ENCODE measurements around the gene LRIT1.

The LRIT1 gene

DNA sequence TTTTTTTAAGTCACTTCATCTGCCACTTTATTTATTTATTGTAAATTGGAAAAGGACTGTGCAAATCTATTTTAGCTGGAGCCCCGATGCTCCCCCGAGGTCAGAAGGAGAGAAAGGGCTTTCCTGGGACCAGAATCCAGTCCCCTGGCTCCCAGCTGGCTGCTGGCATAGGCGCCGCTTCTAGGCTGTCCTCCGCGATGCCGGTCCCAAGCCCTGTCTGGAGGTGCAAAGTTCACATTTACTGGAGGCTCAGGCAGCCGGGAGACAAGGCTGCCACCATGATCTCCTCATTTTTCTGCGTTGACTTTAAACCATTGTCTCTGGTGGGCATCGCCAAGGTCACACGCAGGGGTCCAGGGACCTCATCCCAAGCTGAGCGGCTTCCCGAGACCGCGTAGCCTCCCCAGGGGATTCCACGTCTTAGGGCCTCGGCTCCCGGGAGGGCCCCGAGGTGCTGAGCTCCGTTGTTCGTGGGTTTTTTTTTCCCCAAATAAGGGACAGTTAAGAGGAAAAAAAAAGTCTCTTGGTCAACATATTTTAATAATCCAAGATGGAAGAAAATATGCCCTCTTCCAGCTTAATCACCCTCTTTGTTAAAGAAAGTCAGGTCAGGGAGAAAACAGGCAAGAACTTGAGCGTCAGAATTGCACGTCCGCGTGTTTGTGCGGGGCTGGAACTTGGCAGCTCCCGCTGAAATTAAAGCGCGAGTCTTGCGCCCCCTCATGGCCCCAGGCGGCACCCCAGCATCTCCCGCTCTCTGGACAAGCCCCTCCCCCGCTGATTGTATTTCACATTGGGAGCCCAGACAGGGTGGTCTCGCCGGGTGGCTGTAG is 15.4 kb upstream of the LRIT1 start:
- in situ Hi-C loops (cut with MboI; ENCODE audit: low sequenced_read_pairs): no loop called here

GRCh38 chr10:84254552-84255478 is 13.5 kb upstream of the LRIT1 start:
- in situ Hi-C loops (cut with MboI; ENCODE audit: low sequenced_read_pairs): no loop called here

DNA sequence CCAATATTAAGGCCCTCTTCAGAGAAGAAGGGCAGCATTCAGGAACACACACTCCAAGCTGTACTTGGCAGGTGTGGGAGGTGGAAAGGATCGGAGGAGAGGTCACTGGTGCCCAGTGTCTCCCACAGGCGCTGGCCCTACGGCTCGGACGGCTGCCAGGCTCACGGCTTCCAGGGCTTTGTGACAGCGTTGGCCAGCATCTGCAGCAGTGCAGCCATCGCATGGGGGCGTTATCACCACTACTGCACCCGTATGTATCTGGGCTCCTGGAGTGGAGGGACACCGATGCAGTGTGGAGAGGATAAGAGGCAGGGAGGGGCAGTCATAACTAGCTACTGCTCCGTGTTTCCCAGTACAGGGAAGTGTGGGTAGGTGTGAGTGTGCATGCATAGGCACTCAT is 7.4 kb upstream of the LRIT1 start:
- in situ Hi-C loops (cut with MboI; ENCODE audit: low sequenced_read_pairs): no loop called here

DNA sequence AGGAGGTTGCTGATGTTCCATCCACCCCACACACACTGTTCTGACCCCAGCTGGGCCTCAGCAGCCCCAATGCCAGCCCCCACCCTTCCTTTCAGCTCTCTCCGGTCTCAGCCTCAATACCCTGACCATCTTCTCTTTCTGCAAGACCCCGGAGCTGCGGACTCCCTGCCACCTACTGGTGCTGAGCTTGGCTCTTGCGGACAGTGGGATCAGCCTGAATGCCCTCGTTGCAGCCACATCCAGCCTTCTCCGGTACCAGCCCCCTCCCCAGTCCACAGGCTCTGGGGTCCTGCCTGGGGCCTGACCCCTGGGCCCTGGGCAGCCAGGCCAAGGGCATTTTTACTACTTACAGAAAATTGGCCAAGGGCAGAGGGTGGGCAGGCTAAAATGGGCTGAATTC is 6.2 kb upstream of the LRIT1 start:
- in situ Hi-C loops (cut with MboI; ENCODE audit: low sequenced_read_pairs): no loop called here

GRCh38 chr10:84244651-84245270 is 3.4 kb upstream of the LRIT1 start, which contains the start of gene RGR:
RGR (plus strand) TSS chr10:84245053; CDS start chr10:84245091, 38 bp downstream.
- in situ Hi-C loops (cut with MboI; ENCODE audit: low sequenced_read_pairs): no loop called here

GRCh38 chr10:84243759-84244158 is 2.4 kb upstream of the LRIT1 start:
- in situ Hi-C loops (cut with MboI; ENCODE audit: low sequenced_read_pairs): no loop called here

GRCh38 chr10:84238909-84239308 is 2.4 kb downstream of the LRIT1 start:
- in situ Hi-C loops (cut with MboI; ENCODE audit: low sequenced_read_pairs): no loop called here

GRCh38 chr10:84237199-84238051 is 3.9 kb downstream of the LRIT1 start:
- in situ Hi-C loops (cut with MboI; ENCODE audit: low sequenced_read_pairs): no loop called here

DNA sequence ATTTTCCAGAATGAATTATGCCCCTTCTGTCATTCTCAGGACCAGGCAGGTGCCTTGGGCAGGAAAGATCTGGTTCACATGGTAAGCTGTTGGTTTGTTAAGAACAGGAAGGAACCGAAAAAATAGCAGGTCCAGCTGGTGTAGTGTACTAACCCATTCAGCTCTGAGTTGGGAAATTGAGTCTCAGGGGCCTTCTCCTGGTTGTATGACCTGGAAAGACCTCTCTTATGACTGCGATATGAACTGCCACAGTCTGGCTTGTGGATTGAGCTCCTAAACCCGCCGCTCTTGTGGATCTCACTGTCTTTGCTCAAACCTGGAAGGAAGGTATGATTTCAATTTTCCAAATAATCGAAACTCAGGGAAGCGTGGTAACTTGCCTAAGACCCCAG is 4.5 kb downstream of the LRIT1 start:
- in situ Hi-C loops (cut with MboI; ENCODE audit: low sequenced_read_pairs): no loop called here

DNA sequence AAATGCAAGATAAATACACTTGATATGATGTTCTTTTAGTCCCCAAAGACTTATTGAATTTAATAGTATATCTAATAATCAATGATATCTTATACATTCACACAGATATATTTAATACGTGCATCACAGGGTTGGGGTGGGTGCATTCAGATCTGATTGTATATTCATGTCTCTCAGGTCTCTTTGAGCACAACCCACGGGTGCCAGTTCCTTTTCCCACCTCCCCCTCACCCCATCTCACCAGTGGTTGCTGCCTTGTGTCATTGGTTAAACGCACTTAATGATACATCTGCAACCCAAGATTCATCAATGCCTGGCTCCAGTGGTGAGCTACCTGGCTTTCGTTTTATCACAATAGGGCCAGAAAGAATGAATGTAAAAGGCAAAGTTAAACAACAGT is 6.2 kb downstream of the LRIT1 start:
- in situ Hi-C loops (cut with MboI; ENCODE audit: low sequenced_read_pairs): no loop called here

DNA sequence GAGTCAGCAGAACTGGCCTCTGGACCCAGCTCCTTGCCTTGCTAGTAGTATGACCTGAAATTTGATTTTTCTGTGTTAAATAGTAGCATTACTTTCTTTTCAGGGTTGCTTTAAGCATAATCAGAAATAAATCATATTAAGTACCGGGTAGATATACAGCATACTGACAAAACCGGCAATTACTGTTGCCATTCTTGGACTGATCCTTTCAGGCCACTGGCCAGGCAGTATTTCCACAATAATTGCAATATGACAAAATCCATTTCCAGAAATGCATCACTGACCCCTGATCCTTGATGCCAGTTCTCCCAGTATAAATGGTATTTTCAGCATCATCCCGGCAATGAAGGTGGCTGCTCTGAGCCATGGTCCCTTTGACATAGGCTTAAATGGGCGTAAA is 6.9 kb downstream of the LRIT1 start:
- in situ Hi-C loops (cut with MboI; ENCODE audit: low sequenced_read_pairs): no loop called here

DNA sequence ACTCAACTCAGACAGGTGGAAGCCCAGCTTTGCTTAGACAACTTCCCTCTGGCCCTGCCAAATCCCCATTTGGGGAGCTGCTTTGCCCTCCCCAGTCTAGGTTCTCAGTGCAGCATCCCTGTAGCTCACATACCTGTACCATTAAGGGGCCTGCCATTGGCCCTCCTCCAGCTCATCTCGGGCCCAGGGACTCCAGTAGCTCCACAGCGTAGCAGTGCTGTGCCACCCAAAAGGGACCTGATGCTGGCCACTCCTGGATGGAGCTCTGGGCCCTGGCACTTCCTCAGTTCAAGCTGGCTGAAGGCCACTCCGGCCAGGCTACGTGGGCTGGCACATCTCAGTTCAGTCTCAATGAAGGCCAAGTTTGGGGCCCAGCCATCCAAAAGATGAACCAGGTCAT is 7.4 kb downstream of the LRIT1 start:
- in situ Hi-C loops (cut with MboI; ENCODE audit: low sequenced_read_pairs): no loop called here

GRCh38 chr10:84232376-84232775 is 9.0 kb downstream of the LRIT1 start:
- in situ Hi-C loops (cut with MboI; ENCODE audit: low sequenced_read_pairs): no loop called here

- in situ Hi-C loops (cut with MboI; ENCODE audit: low sequenced_read_pairs): no loop called here
Measured at GRCh38 chr10:84230359-84230758, 11.0 kb downstream of the LRIT1 start.

DNA sequence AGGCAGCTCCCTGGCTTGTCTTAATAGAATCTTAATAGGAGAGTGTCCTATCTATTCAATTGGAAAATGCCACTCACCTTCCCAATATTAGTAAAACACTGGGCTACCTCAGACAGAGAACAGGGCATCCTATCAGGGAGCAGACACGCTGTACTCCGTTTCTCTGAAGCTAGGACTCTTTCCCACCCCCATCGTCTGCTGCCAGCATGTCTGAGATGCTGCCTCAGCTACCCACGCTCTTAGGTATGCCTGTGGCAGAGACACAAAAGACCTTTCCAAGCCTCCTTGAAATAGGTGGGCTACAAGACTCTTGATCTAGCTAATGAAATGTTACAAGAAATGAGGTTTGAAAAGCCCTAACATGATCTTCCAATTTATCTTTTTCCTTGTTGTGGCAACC is 13.5 kb downstream of the LRIT1 start:
- in situ Hi-C loops (cut with MboI; ENCODE audit: low sequenced_read_pairs): no loop called here

GRCh38 chr10:84226616-84227015 is 14.7 kb downstream of the LRIT1 start:
- in situ Hi-C loops (cut with MboI; ENCODE audit: low sequenced_read_pairs): no loop called here

- in situ Hi-C loops (cut with MboI; ENCODE audit: low sequenced_read_pairs): no loop called here
Measured at GRCh38 chr10:84225427-84226173, 15.7 kb downstream of the LRIT1 start, which contains the start of gene LRIT2. LRIT2 (minus strand) TSS chr10:84225544; CDS start chr10:84225520, 24 bp downstream.

GRCh38 chr10:84224411-84225028 is 16.8 kb downstream of the LRIT1 start:
- in situ Hi-C loops (cut with MboI; ENCODE audit: low sequenced_read_pairs): no loop called here

DNA sequence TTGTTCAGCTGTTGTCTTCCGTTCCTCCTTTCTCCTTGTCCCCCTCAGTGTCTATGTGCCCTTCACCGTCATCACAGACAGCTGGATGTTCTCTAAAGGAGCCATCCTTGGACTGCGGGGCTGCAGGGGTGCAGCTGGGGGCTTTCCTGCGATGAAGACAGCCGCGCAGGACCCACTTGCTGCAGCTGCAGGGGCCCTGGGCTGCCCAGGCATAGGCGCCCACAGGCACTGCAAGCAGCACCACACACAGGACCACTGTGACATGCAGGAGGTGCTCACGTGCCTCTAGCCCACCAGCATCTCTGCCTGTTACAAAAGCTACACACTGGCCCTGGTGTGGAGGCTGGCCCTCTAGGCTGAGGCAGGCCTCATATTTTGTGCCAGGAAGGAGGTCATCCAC is 19.4 kb downstream of the LRIT1 start:
- in situ Hi-C loops (cut with MboI; ENCODE audit: low sequenced_read_pairs): no loop called here

Measured in HL-60/S4 treated with retinoic acid at 250 ng/mL for 4 days and 3 days (cell line).